HL-60 (cell line): ENCODE data around the gene GPN1.

Experiments used
- CTCF ChIP-seq: IDR thresholded peaks from one replicate; pipeline ENCODE4 v1.5.1; 2011; ENCODE audit warnings: low read length, control low read depth, inconsistent platforms; ENCODE audit not compliant: insufficient read depth
- GABPA ChIP-seq: IDR thresholded peaks from 2 replicates; pipeline ENCODE4 v1.6.1; 2012; ENCODE audit warnings: low read depth
- POLR2AphosphoS5 ChIP-seq: IDR thresholded peaks from 2 replicates; pipeline ENCODE4 v1.6.1; 2012; ENCODE audit warnings: low read depth
- REST ChIP-seq: IDR thresholded peaks from 2 replicates; pipeline ENCODE4 v1.6.1; 2012; ENCODE audit warnings: low read depth; ENCODE audit not compliant: insufficient replicate concordance
- SPI1 ChIP-seq: IDR thresholded peaks from 2 replicates; pipeline ENCODE4 v1.6.1; 2012; ENCODE audit warnings: low read depth, mild to moderate bottlenecking, borderline replicate concordance

DNA sequence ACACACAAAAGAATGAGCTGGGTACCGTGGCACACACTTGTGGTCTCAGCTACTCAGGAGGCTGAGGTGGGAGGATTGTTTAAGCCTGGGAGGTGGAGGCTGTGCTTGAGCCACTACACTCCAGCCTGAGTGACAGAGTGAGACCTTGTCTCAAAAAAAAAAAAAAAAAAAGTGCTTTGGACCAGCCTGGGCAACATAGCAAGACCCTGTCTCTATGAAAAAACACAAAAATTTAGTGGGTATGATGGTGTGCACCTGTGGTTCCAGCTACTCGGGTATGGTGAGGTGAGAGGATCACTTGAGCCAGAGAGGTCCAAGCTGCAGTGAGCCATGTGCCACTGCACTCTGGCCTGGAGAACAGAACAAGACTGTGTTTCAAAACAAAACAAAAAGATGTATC, 35.6 kb upstream of the GPN1 start:
- no peak for TF ChIP-seq CTCF
- TF ChIP-seq POLR2AphosphoS5: no peak
- no peak for TF ChIP-seq REST
- TF ChIP-seq SPI1: no peak
- no peak for TF ChIP-seq GABPA
